Transverse colon (tissue), 1 donor: Measurements from ENCODE around the gene LAMA5.

Source experiments
- EP300 ChIP-seq: sonication (generic); formaldehyde crosslinking; IDR thresholded peaks from one replicate; pipeline ENCODE4 v1.6.1; 2017; ENCODE audit warnings: antibody characterized with exemption, low read depth
- POLR2A ChIP-seq: fragments of 450-650 bp; IDR thresholded peaks from one replicate; pipeline ENCODE4 v1.6.1; 2016; ENCODE audit warnings: antibody characterized with exemption, mild to moderate bottlenecking, moderate library complexity

- TF ChIP-seq POLR2A (no peak), EP300 (no peak)
Observed at GRCh38 chr20:62362991-62363919, 3.9 kb downstream of the LAMA5 start.
